GM21526 (cell line): Measurements from ENCODE around the gene CACHD1.
"Not testable (repeated sequence)": the region's sequence is repeated elsewhere in the genome, so short reads cannot be mapped to it uniquely, and the experiment has no call there.

Experiments used
- ATAC-seq: cut with Tn5 transposase; IDR thresholded peaks from one replicate; pipeline ENCODE4 v1.9.1; 2021; ENCODE audit warnings: moderate library complexity; ENCODE audit not compliant: unreplicated experiment, low FRiP score

CACHD1 gene

DNA sequence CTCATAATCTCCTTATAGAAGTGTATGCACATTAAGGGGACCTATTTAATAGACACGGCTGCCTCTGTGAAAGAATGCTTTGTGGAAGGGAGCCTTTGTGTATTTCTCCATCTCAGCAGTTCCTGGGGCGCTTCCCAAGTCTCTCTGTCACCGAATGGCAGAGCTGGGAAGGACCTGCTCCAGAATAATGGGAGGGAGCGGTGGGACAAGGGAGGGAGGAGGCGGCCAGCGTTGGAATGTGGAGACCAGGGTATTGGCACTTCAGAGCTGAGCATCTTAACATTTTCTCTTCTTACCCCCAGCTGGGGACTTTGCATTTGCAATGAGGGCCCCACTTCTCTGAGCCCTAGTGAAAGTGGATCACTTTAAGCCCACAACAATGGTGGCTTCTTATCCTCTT, 23.9 kb downstream of the CACHD1 start:
- ATAC-seq: no peak

DNA sequence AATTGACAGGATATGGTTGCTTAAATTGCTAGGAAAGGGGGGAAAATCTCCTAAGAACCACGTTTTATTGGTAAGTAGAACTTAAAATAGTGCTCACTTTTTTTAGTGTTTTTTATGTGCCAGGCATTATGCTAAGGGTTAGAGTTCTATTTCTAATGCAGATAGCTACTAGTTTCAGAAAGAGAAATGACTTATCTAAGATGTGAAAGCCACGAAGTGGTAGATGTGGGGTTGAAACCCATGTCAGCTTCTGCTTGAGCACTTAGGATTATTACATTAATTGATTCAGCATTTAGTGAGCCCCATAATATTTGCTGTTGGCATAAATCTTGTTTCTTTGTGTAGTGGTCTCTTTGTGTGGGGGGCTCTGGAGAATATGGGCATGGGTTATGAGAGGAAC, 24.7 kb downstream of the CACHD1 start:
- no peak for ATAC-seq

DNA sequence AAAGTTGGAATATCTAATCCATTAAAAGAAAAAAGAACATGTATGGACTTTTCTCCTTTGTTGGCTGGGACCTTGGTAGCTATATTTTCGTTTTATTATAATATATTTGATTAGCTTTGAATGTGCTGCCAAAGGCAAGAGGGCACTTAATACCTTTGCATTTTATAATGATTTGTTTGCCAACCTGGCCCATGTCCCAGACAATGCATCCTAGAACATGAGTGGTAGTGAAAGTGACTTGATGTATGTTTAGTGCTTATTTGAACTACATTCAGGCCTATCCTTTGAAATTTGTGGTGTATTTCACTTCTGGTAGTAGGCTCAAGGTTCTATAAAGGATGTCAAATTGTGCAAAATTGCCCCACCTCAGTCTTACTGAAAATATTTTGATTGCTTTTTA, 25.9 kb downstream of the CACHD1 start:
- no peak for ATAC-seq

DNA sequence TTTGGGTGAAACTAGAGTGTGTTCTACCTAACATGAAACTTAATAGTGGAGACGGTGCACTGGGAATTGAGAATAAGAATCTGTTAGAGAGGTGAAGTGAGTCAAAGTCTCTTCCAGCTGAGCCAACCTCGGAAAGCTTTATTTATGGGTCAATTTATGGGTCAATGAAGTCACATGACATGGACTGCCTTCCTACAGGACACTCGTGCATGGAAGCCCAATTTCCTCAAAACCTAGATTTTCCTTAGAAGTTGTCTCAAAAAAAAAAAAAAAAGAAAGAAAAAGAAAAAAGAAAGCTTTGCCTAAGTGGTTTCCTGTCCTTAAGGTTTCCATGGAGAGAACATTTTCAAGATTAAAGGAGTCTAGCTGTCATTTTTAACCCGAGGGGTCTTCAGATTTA, 26.7 kb downstream of the CACHD1 start:
- ATAC-seq: no peak

DNA sequence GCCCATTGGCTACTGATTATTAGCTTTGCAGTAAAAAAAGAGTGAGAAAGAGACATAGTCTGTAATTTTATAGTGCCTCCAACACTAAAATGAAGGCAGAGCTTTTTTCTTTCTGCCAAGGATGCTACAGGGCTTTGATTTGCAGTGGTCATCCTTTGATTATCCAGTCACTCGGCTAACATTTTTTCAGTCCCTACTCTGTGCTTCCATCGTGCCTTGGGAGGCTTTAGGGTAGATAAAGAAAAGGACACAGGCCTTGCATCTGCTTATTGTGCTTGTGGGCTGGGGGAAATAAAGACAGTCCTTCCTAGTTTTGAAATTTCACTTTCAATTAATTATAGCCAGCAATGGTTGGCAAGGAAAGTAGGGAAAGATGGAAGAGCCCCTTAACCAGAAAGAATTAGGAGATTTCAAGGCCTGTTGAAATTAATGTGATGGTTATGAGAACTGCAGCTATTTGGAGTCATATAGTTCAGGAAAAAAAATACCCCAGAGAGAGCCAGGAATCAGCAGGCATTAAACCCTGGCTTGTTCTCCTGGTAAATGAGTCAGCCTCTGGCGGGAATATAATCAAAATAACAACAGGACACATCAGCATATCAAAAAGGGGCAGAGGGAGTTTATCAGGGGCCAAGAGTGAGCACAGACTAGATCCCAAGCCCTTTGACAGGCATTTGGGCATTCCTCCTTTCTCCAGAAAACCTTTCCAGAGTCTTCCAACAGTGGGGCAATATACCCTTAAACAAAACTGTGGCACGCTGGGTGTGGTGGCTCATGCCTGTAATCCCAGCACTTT, 27.4 kb downstream of the CACHD1 start:
- ATAC-seq: no peak

DNA sequence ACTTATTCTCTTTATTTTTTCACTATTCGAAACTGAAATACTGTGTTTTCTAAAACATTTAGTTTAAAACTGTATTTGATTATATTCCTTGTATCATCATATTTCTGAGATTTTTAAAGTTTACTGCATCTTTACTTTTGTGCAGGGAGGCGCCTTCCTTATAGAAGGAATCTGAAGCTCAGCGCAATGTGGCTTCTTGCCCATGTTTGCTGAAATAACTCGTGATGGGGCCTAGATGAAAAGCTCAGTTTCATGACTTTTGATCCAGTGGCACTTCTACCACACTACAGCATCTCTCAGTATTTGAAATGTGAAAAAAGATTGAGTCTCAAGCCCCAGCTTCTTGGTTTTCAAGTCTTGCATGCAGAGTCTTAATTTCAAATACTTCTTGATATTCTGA, 28.4 kb downstream of the CACHD1 start:
- no peak for ATAC-seq

DNA sequence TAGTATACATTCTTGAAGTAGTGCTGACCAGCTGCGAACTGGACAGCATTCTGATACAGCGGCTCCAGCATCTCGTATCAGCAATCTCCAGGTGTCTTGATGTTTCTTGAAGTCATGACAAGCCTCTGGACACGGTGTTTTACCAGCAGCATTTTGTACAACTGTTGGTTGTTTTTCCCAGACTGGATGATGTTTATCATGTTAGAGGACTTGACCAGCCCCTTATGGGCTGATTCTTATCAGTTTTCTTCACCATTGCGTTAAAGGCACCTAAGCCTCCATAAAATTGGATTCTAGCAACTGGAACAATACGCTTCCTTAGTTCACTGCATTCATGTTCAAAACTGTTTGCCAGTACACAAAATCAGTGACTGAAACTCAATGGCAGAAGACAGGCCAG, 29.1 kb downstream of the CACHD1 start:
- ATAC-seq: no peak

DNA sequence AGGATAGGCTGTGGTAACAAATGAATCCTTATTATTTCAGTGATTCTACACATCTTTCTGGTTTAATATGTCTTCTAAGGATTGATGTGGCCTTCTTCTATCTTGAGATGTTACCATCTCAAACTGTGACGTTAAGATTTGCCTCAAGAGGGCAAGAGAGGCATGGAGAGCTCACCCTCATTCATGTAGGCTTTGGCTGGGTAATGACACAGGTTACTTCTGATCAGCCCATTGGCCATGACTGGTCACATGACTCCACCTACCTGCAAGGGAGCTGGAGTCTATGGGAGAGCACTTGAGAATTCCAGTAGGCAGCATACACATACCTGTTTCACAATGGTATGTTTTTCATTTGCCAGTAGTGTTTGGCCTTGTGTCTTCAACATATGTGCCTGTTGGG, 30.0 kb downstream of the CACHD1 start:
- no peak for ATAC-seq

DNA sequence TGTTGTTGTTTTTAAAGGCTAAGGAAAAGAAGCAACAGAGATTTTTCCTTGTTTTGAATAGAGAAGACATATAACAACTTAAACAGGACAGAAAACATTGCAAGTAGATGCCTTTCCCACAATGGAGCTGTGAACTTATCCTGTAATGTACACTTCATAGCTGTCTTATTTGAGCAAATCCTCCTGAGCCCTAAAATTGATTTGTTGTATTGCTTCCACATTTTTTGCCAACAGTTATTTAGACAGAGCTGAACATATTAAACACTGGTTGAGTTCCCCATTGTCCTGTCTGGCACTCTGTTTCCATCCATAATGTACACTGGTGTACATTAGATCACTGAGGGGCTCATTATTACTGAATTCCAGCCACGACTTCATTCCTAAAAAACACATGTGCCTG, 32.2 kb downstream of the CACHD1 start:
- no peak for ATAC-seq

DNA sequence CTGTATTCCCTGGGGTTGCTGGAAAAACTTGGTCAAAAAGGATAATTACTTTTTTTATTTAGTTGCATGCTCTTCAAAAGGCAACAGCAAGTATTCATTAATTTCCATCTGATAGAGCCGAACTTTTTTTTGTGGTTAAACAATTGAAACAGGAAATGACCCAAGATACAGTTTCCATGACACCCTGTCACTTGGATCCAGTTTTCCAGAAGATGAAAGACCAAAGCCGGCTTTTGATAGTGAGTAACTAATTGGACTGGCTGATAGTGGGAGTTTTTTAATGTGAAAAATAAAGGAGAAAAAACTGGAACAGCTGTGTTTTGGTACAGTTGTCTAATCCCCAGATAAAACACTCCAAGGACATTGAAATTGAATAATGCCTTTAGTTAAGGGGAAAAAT, 33.0 kb downstream of the CACHD1 start:
- no peak for ATAC-seq

DNA sequence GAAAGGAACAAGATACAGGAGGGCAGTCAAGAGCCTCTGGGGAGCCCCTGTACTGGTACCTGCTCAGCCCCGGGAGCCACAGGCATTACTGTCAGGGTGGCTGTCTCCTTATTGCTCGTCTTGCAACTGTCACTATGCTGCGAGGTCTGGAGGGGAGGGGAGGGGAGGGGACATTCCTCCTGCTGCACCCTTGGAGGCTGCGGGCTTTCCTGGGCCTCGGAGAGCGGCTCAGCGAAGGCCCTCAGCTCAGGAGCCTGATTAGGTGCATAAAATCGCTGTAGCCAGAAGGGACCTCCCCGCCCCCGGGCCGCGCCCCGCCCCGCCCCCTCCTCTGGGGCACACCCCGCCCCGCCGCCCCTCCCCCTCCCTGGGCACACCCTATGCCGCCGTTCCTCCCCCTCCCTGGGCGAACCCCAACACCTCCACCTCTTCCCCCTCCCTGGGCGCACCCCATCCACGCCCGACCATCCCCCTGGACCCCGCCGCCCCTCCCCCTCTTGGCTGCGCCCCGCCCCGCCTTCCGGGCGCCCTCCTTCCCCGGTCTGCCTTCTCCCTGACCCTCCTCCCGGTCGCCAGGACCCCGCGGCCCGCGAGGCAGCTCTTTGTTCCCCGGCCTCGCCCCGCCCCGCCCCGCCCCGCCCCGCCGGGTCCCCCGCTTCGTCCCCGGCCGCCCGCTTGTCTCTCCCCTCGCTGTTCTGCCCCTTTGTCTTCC, 35.5 kb downstream of the CACHD1 start:
- ATAC-seq: no peak

DNA sequence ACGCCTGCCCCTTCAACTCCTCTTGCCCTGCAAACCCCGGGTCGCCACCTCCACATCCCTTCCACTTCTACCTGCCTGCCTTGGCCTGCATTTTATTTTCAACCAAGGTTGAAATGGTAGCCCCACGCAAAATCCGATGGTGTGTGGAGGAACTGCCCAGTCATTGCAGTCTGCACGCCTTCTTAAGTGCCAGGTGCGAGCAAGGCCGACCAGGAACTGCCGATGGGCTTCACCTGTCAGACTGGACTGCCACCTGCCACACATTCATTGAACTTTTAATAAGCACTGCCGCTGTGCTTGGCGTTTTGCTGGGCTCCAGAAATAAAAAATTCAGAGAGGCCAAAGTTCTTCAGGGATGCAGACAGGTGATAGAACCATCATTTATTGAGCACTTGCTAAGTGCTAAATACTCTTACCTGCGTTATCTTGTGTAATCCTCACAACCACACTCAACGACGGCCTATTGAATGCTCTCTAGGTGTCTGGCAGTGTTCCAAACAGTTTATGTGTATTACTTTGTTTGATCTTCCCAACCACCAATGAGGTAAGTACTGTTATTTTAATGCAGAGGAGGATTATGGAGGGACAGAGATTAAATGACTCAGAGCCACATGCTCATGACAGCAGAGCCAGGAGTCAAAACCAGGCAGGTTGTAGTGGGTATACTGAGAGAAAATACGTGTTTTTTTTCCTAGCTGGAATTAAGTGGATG, 36.2 kb downstream of the CACHD1 start:
- no peak for ATAC-seq

DNA sequence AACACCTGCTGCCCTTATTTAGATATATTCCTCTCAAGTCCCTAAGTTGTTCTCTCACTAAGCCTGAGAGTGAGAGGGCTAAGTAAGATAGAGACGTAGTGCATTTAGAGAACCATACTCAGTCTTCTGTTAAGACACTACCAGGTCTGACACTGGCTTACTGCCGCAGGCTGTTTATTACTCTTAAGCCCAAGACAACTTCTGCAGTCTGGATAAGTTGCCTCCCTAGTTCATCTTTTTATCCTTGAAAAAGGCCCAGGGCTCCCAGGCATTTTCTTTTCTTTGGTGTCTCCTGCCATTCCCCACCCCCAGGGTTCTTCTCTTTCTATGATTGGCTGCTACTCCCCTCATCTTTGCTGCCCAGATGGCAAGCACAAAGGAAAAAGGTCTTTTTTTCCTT, 38.7 kb downstream of the CACHD1 start:
- ATAC-seq: no peak

DNA sequence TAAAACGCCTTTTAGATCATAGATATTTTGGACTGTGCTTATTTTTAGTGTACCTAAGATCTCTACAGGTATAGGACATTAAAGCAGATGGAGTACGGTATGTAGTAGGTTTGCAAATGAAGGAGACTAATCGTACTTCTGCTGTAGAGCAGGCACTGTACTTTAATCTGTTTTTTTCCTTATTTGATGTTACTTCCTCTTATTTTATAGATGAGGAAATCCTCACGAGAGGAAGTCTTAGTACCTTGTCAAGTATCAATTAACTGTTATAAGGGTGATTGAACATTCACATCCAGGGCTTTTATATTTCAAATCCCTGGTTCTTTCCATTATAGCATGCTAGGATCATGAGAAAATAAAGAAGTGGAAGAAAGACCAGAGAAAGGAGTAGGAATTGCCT, 41.1 kb downstream of the CACHD1 start:
- no peak for ATAC-seq

DNA sequence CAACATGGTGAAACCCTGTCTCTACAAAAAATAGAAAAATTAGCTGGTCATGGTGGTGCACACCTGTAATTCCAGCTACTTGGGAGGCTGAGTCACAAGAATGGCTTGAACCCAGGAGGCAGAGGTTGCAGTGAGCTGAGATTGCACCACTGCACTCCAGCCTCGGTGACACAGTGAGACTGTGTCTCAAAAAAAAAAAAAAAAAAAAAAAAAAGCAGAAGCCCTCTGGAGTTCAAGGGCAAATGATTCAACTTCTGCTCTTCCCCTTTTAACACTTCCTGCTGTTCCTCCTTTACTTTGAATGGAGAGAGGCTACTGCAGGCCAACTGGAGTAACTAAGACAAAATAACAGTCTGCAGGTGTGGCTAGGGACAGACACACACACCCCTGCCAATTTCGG, 42.3 kb downstream of the CACHD1 start:
- ATAC-seq: not testable (repeated sequence)

DNA sequence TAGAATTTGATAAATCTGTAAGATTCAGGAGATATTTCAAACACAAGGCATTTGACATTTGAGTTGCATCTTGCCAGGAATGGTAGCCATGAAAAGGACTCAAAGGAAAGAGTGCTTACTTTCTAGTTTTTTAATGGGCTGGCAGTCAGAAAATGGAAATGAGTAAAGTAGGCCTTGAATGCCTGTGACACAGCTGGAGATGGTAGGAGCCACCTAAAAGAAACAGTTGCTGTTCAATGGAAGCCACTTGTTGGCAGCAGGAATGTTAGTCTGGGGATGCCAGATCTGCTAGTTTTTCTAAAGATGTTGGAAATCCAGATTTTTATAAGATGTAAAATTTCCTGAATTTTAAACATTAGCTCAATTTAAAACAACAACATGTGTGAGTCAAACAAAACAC, 43.6 kb downstream of the CACHD1 start:
- no peak for ATAC-seq

DNA sequence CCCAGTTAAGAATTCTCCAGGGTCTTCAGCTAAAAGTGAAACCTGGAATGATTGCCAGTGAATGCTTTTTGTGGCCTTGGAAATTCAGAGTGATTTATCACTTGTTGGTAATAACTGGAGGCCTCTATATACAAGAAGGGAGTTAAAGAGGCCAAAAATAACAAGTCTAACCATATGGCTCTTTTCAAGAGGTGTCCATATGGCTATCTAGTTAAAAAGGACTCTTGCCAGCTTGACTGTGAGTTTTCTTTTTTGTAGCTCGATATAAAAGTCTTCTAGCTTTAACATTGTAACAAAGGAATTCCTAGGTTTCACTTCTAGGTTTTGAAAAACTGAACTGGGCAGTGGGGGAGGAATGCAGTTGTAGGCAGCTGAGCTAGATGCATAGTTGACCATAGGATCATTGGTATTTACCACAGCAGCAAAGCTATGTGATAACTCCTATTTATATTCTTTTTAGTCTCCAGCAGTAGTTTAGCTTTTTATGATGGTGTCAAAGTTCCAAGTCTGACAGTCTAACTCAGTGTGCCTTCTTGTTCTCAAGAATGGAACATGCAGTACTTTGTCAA, 44.4 kb downstream of the CACHD1 start:
- no peak for ATAC-seq

DNA sequence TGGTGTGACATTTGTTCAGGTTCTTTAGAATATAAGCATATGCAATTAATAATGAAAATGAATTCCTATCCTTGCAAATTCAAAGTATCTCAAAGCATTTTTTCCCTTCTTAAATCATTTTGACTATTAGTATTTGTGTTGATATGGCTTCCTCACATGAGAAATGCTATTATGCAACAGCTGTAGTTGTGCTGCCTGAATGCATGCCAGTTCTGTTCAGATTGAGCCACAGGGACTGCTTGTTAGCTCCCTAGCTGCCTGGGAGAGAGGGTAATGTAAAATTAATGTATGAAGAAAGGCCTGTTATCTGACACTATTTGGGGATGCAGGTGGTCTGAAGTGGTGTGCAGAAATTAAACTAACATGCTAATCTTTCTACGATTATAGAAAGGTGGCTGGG, 45.5 kb downstream of the CACHD1 start:
- no peak for ATAC-seq

DNA sequence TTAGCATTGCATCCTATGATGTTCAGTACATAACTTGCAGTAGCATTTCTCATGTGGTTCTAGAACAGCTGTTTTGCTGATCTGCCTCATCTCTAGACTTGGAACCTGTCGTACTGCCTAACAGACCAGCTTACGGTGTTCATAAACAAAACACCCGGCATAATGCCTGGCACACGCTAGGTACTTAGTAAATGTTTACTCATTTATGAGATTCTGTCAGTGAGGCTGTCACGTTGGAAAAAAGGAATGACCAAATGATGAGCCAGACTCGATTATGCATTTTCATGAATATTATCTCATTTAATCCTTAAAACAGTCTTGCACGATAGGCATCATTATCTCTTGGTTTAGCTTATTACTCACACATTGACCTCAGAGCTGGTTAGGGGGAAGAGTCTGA, 46.4 kb downstream of the CACHD1 start:
- ATAC-seq: no peak

DNA sequence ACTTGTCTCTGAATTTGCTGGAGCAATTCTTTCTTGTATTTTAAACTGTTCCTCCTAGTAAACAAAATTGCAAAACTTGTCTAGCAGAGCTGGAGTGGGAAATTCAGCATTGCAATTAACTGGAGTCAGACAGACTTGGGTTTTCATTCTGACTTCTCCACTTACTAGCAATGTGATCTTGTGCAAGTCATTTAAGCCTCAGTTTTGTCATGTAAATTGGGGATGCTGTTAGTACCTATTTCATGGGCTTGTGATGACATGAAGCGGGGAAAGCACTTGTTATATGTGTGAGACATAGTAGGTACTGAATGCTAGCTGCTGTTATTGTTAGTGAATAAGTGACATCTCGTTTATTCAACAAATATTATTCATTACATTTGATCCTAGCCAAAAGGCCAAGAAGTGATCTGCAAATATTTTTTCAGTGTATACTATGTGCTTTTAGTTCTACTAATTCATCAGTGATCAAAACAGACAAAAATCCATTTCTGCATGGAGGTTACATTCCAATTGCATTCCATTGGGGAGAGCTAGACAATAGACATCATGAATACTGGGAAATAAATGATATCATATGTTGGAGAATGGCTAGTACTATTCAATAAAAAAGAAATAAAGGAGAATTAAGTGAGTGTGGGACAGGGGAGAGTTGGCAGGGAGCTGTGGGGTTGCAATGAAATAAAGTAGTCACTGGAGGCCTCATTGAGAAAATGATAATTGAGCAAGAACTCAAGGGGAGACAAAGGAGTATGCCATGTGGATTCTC, 47.1 kb downstream of the CACHD1 start:
- ATAC-seq: no peak

DNA sequence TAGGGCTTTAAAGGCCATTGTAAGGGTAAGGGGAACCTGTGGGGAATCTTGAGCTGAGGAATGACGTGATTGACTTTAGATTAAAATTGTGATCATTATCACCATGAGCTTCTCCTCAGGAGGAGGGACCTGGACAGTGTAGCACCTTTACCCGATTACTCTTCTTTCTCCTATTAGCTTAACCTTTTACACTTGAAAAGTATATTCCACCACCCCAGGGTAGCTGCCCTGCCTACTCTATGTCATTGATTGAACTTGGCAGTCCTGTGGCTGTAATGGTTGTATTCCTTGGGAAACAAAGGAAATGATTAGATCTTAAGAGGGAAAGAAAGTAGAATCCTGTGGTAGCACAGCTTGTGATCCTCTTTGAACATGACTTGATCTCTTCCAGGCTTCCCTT, 47.7 kb downstream of the CACHD1 start:
- ATAC-seq: no peak
